Activated CD4-positive, alpha-beta T cell treated with anti-CD3 and anti-CD28 coated beads for 1 hour (primary cell): Measurements from ENCODE around the gene POLN.
"Not testable (repeated sequence)": the region's sequence is repeated elsewhere in the genome, so short reads cannot be mapped to it uniquely, and the experiment has no call there.

Source experiments
- DNase-seq: peaks from one replicate; pipeline ENCODE4 v3.0.0-alpha.2; 2020

Gene POLN

GRCh38 chr4:2250357-2251072 lies 8.6 kb upstream of the POLN start:
- no peak for DNase-seq

GRCh38 chr4:2249526-2250356 lies 7.8 kb upstream of the POLN start:
- DNase-seq, result peak; percentile 5

- peak; percentile 5 for DNase-seq
Observed at GRCh38 chr4:2248821-2249261, 6.9 kb upstream of the POLN start.

GRCh38 chr4:2248044-2248780 lies 6.3 kb upstream of the POLN start:
- no peak for DNase-seq

- DNase-seq, result peak; percentile 6
Observed at GRCh38 chr4:2247128-2248043, 5.5 kb upstream of the POLN start.

- peak; percentile 6 for DNase-seq
Observed at GRCh38 chr4:2246384-2247127, 4.6 kb upstream of the POLN start.

GRCh38 chr4:2245787-2246275 lies 3.9 kb upstream of the POLN start:
- DNase-seq, result no peak

- DNase-seq, result peak; percentile 6
Observed at GRCh38 chr4:2245057-2245786, 3.3 kb upstream of the POLN start.

GRCh38 chr4:2243681-2244380 lies 1.9 kb upstream of the POLN start:
- no peak for DNase-seq

- no peak for DNase-seq
Observed at GRCh38 chr4:2241003-2241402, 918 bp downstream of the POLN start.

- DNase-seq, result no peak
Observed at GRCh38 chr4:2236944-2237666, 4.8 kb downstream of the POLN start.

GRCh38 chr4:2231082-2231481 lies 10.8 kb downstream of the POLN start:
- no peak for DNase-seq

- no peak for DNase-seq
Observed at GRCh38 chr4:2226261-2226660, 15.7 kb downstream of the POLN start.

- DNase-seq, result no peak
Observed at GRCh38 chr4:2222838-2223237, 19.1 kb downstream of the POLN start.

GRCh38 chr4:2221378-2221777 lies 20.5 kb downstream of the POLN start:
- not testable (repeated sequence) for DNase-seq

- peak; percentile 68 for DNase-seq
Observed at GRCh38 chr4:2220016-2220630, 21.8 kb downstream of the POLN start.

GRCh38 chr4:2219233-2219760 lies 22.6 kb downstream of the POLN start:
- no peak for DNase-seq

GRCh38 chr4:2218436-2218835 lies 23.5 kb downstream of the POLN start:
- DNase-seq, result no peak

GRCh38 chr4:2217726-2218125 lies 24.2 kb downstream of the POLN start:
- DNase-seq, result no peak
